ENCODE results near the gene BAZ2B.

GRCh38 chr2:159513745-159514144, 102.6 kb downstream of the BAZ2B start:
- no peak for TF ChIP-seq MAX (IDR thresholded peaks at IDR 0.05)
- TF ChIP-seq USF2 (IDR thresholded peaks at IDR 0.05), result no peak
- TF ChIP-seq ZSCAN20 (CRISPR knock-in tag; IDR thresholded peaks at IDR 0.05), result no peak

All from A549 (cell line).